ENCODE data around the gene QSOX2.

- no peak for TF ChIP-seq EP300 (IDR thresholded peaks at IDR 0.05)
- TF ChIP-seq CTCF (IDR thresholded peaks at IDR 0.05), result no peak
- TF ChIP-seq POLR2A (IDR thresholded peaks at IDR 0.05), result no peak
Observed at GRCh38 chr9:136242248-136242647, 3.4 kb downstream of the QSOX2 start.
